GM19193 (cell line): Measurements from ENCODE around the gene ITPR2.

ENCODE experiments used
- POLR2A ChIP-seq: IDR thresholded peaks from 4 replicates; pipeline ENCODE4 v1.6.1; 2011; ENCODE audit not compliant: insufficient read depth, insufficient read length; ENCODE audit errors: extremely low read depth

The ITPR2 gene

GRCh38 chr12:26857465-26858176 is 24.6 kb upstream of the ITPR2 start:
- TF ChIP-seq POLR2A = no peak

GRCh38 chr12:26855337-26855736 is 22.3 kb upstream of the ITPR2 start:
- TF ChIP-seq POLR2A = no peak

DNA sequence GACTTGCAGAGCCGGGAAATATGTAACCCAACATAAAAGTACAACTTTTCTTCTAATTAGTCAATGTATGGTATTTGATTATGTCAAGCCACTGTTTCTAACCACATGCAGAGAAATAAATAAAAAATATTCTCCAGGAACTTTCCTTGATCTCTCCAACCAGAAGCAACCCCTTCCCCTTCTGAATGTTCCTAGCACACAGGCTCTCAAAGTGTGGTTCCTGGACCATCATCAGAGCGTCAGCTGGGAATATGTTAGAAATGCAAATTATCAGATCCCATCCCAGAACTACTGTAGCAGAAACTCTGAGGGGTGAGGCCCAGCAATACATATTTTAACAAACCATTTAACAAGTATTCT is 21.0 kb upstream of the ITPR2 start:
- no peak for TF ChIP-seq POLR2A

GRCh38 chr12:26853303-26854030 is 20.5 kb upstream of the ITPR2 start:
- no peak for TF ChIP-seq POLR2A

- TF ChIP-seq POLR2A = no peak
These were observed 18.2 kb upstream of the ITPR2 start for GRCh38 chr12:26851031-26851809.

DNA sequence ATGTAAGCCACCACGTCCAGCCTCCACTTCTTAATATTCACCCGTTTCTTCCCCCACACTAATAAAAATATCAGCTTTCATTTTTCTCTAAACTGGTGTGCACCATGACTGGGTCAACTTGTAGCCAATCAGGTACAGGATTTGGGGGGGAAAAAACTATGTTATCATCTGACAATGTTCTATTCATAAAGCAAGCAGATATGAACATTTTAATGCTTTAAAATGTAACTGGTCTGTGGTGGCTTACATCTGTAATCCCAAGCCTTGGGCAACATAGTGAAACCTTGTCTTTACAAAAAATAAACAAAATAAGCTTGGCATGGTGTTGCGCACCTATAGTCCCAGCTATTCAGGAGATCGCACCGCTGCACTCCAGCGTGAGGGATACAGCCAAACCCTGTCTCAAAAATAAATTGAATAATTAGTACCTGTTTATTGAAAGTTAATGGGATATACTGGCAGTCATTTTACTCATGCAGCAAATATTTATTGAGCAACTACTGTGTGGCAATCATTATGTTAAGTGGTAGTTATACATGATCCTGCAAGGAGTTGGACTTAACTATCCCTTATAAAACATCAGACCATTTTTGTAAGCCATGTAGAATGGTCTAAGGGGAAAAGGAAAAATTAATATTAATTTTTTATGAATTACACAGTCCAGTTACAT is 15.3 kb upstream of the ITPR2 start:
- no peak for TF ChIP-seq POLR2A

DNA sequence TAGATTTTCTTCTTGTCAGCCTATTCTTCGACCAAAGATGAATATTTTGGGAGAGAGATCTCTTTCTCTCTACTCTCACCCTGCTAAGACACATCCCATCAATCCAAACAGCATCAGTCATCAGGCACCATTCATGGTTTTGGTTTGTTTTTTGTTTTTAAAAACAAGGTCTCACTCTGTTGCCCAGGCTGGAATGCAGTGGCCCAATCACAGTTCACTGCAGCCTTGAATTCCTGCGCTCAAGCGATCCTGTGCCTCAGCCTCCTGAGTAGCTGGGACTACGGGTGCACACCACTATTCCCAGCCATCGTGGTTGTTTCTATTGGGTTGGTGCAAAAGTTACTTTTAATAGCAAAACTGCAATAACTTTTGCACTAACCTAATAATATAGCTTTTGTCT is 14.4 kb upstream of the ITPR2 start:
- TF ChIP-seq POLR2A = no peak

DNA sequence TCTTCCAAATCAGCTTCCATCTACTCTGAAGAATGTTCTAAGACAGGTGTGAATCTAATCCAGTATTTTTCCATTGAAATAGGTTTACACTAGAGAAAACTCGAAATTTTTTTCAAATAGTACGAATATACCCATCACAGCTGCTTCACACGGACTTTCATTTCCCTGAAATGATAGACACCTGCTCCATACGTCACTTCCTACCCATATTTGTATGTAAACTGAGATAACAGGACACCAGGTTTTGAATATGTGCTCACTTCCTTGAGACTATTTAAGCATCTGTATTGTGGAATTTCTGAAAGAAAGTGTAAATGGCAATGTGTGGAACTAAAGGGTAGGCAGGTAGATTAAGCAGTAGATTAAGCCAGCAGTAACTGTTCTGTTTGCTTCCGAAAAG is 13.4 kb upstream of the ITPR2 start:
- TF ChIP-seq POLR2A = no peak

GRCh38 chr12:26845984-26846383 is 13.0 kb upstream of the ITPR2 start:
- TF ChIP-seq POLR2A = no peak

- no peak for TF ChIP-seq POLR2A
These were observed 12.2 kb upstream of the ITPR2 start for GRCh38 chr12:26845057-26845666.

GRCh38 chr12:26843311-26843710 is 10.3 kb upstream of the ITPR2 start:
- no peak for TF ChIP-seq POLR2A

DNA sequence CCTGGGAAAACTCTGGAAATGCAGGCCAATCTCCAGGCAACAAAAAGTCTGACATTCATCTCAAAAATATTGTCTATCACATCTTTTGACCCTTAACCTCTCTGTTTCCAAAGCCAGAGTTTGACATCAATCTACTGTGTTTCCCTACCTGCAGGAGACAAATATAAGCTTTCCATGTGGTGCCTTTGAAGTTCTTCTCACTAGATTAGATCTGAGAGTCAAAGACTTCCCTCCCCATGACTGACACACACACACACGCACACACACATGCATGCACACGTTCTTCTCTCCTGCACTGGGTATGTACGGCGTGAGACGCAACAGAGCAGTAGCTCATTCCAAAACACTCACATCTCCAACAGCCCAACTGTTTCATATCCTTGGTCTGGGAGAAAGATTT is 8.1 kb upstream of the ITPR2 start:
- no peak for TF ChIP-seq POLR2A

- TF ChIP-seq POLR2A = no peak
These were observed 6.5 kb upstream of the ITPR2 start for GRCh38 chr12:26839512-26839911.

DNA sequence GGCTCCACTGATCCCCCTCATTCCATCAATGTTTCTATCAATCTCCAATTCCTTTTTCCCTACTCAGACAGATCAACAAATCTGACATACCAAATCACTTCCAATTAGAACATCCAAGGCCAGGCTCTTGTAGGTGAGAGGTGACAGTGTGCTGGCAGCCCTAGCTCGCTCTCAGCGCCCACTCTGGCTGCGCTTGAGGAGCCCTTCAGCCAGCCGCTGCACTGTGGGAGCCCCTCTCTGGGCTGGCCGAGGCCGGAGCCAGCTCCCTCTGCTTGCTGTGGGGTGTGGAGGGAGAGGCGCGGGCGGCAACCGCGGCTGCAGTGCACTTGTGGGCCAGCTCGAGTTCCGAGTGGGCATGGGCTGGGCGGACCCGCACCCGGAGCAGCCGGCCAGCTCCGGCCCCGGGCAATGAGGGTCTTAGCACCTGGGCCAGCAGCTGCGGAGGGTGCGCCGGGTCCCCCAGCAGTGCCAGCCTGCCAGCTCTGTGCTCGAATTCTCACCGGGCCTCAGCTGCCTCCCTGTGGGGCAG is 6.0 kb upstream of the ITPR2 start:
- TF ChIP-seq POLR2A = no peak
